Fibroblast of skin of right biceps (primary cell): ENCODE results near the gene TASL.
"Not testable (repeated sequence)": the region's sequence is repeated elsewhere in the genome, so short reads cannot be mapped to it uniquely, and the experiment has no call there.

Source experiments
- DNase-seq: peaks from one replicate; pipeline ENCODE4 v3.0.0-alpha.2; 2013

TASL gene

DNA sequence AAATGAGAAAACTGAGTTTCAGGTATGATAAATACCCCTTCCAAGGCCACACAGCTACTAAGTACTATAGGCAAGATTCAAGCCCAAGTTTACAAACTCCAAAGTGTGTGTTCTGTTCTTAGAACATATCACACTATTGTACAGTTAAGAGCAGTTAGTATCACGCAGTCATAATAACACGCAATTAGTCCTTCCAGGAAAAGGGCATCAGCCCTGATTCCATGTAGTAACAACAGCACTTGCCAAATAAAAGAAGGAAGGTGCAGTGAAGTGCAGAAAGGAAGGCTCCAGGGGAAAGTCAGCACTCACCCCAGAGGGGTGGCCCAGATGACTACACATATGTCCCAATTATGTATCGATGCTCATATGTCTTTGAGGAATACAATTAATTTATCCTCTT lies 4.4 kb downstream of the TASL start:
- DNase-seq: no peak

DNA sequence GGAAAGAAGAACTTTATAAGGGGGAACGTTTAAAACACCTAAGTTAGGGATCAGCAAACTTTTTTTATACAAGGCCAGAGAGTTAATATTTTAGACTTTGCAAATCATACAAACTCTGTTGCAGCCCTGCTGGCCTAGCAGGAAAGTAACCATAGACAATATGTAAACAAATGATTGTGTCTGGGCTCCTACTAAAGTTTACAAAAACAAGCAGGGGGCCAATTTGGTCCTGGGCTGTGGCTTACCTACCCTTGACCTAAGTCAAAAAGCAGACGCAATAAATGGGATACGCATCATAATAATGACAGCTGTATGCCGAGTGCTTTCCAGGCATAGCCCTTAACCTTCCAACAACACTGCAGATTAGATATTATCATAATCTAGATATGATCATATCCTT lies 4.9 kb downstream of the TASL start:
- no peak for DNase-seq

DNA sequence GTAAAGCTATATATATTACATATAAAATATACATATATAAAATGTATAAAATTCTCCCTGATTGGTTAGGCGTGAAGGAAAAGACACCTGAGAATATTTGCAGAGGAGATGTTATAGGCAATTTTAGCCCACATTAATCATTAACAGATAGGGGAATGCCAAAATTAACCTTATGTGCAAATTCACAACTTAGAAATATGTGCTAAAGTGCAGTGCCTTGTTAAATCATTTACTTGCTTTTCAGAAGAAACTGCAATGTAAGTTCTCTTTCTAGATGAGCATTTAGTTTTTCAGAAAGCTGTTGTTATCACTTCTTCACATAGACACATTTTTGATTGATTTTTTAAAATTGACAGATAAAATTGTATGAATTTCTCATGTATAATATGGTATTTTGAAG lies 5.6 kb downstream of the TASL start:
- DNase-seq: no peak

DNA sequence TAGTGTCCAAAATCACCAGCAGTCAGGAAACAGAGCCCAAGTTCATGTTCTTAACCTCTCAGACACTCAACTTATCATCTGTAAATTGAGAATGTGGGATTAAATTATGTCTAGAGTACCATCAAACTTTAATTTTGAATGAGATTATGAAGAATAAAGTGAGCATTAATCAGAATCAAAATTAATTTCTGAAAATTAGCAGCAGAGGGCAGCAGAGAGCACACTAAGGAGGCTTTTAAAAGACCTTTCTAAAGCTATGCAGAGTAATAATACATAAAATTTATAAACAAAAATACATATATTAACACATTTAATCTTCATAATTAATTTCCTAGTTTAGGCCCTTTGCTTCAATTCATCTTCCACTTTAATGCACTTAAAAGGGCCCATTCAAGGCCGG lies 7.1 kb downstream of the TASL start:
- DNase-seq: peak; percentile 9

DNA sequence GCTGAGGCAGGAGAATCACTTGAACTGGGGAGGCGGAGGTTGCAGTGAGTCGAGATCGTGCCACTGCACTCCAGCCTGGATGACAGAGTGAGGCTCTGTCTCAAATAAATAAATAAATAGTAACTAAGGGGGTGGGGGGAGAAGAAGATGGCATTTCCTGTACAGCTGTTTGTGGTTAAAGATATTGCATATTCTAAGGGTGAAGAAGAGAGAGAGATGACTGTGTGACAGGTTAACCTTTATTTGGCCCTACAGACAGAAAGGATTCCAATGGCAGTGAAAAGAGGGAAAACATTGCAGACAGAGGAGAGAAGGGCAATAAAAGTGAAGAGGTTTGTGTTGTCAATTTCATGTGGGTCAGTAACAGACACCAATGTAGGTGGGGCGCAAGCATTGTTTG lies 9.4 kb downstream of the TASL start:
- peak; percentile 77 for DNase-seq

DNA sequence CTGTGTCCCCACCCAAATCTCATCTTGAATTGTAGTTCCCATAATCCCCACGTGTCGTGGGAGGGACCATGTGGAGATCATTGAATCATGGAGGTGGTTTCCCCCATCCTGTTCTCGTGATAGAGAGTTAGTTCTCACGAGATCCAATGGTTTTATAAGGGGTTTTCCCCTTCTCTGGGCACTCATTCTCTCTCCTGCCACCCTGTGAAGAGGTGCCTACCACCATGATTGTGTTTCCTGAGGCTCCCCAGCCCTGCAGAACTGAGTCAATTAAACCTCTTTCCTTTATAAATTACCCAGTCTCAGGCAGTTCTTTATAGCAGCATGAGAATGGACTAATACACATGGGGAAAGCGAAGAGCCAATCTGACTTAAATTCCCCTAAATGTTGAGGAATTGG lies 14.5 kb downstream of the TASL start:
- not testable (repeated sequence) for DNase-seq

DNA sequence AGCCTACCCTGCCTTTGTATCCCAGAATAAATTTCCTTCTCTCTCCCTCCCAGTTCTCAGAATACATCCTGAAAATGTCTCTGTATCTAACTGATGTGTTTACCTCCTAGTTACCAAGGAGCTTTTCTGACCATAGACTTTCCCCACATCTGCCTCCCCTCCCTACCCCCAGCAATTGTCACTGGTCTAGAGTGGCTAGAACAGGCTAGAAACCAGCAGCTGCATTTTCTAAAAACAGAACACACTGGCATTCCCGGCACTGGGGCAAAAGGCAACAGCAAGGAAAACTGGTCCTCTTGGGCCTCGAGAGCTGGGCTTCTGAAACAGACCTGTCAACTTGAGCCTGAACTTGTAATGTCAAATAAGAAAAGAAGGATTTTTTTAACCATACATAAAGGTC lies 16.4 kb downstream of the TASL start:
- no peak for DNase-seq

DNA sequence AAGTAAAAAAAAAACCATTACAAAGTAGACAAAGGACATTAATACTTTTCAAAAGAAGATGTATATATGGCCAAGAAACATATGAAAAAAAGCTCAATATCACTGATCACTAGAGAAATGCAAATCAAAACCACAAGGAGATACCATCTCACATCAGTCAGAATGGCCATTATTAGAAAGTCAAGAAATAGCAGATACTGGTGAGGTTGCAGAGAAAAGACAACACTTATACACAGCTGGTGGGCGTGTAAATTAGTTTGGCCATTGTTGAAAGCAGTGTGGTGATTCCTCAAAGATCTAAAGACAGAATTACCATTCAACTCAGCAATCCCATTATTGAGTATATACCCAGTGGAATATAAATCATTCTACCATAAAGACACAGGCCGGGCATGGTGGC lies 39.3 kb downstream of the TASL start:
- no peak for DNase-seq

DNA sequence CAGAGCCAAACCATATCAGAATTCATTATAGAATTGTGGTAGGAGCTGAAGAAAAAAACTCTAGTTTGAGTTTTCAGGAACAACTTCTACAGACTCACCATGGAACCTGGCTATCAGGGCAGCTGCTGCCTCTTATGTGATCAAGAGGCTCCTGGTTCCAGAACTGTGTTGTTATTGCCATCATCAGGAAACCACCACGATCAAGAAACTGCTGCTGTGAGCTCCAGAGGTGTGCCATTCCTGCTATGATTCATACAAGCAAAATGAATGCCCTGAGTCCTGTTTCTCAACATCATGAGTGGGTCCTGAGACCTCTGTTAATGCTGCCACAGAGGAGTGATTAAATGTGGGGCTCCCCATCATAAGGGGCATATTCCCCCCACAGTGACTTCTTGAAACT lies 43.7 kb downstream of the TASL start:
- no peak for DNase-seq

DNA sequence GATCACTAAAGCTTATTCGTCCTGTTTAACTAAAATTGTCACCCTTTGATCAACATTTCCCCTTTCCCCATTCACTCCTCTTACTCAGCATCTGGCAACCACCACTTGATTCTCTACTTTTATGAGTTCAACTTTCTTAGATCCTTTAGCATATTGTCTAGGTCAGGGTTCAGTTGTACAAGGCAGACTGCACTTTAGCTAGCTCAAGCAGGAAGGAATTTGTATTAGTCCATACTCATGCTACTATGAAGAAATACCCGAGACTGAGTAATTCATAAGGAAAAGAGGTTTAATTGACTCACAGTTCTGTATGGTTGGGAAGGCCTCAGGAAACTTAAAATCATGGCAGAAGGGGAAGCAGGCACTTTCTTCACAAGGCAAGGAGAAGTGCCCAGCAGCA lies 44.3 kb downstream of the TASL start:
- DNase-seq: peak; percentile 11

DNA sequence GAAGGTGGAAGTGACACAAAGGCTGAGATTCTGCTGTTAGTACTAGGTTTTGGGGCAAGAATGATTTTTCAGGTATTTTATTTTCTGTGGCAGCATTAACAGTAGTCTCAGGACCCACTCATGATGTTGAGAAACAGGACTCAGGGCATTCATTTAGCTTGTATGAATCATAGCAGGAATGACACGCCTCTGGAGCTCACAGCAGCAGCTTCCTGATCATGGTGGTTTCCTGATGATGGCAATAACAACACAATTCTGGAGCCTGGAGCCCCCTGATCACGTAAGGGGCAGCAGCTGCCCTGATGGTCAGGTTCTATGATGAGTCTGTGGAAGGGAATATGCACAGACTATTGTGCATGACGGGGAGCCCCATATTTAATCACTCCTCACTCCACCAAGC lies 47.0 kb downstream of the TASL start:
- peak; percentile 41 for DNase-seq

DNA sequence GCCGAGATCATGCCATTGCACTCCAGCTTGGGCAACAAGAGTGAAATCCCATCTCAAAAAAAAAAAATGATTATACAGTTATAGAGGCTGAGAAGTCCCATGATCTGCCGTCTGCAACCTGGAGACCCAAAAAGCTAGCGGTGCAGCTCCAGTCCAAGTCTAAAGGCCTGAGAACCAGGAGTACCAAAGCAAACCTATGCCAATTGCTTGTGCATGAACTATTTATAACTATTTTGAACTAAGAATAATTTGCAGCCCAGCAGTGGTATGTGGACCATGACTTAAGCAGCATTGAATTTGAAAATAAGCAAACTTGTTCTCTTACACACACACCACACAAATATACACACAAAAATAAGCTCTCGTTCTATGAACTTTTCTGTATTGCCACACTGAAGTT lies 51.8 kb downstream of the TASL start:
- DNase-seq: no peak

DNA sequence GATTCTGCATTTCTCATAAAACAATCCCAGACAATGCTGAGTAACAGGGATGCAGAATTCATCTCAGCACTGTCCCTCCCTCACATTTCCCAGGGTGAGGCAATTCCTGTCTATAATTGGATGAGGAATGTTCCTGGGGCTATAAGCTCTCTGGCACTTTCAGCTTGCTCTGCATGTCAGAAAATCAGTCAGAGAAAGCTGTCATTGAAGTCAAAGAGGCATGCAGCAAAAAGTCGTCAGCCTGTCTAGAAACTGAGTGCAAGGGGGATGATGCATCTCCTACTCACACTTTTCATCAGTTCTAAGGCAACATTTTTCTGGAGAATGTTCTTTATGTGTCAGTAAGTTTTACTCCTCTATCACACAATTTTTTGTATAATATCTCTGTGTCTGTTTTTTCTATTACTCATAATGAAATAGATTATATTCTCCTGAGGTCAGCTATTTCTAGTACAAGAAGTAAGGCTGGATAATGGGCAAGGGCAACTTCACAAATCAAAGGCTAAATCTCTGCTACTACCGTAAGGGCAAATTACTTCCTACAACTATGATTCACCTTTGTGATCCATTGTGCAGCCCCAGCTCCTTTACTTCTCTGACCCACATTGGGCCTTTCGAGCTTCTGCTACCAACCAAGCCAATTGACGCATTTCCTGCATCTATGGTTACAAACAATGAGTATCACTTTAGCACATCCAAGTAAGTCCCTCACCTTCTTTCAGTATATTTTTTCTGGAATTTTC lies 56.0 kb downstream of the TASL start:
- peak; percentile 94 for DNase-seq

DNA sequence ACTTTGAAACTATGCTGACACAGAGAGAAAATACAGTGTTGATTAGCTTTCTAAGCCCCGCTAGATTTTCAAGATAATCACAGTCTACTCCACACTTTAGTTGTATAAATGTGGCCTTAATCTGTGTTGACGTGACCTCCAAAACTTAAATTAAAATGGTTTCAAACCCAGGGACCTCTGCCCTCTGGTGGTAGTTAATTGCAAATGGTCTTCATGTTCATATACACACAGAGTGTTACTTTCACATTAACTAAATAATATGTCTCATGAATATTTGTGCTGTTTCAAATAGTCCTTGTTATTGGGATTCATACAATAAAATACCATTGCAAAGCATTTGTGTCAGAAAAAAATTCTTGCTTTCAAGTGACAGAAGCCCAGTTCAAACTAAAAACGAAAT lies 64.3 kb downstream of the TASL start:
- no peak for DNase-seq
